HUES48 (cell line): Measurements from ENCODE around the gene NBEAL2.
"Not testable (repeated sequence)": the region's sequence is repeated elsewhere in the genome, so short reads cannot be mapped to it uniquely, and the experiment has no call there.

Experiments used
- H3K27ac ChIP-seq: one replicate; pipeline ENCODE4 v1.7.0; 2013; ENCODE audit warnings: low read depth, low read length, inconsistent platforms
- H3K27me3 ChIP-seq: 2 replicates; pipeline ENCODE4 v1.6.1; 2013; ENCODE audit warnings: mild to moderate bottlenecking, low read length; ENCODE audit not compliant: control insufficient read depth, insufficient read depth
- H3K36me3 ChIP-seq: 2 replicates; pipeline ENCODE4 v1.6.1; 2013; ENCODE audit warnings: low read length; ENCODE audit not compliant: control insufficient read depth, insufficient read depth
- H3K4me1 ChIP-seq: 2 replicates; pipeline ENCODE4 v1.6.1; 2013; ENCODE audit warnings: mild to moderate bottlenecking, low read length; ENCODE audit not compliant: control insufficient read depth, insufficient read depth
- H3K4me3 ChIP-seq: 2 replicates; pipeline ENCODE4 v1.5.1; 2013; ENCODE audit warnings: mild to moderate bottlenecking, low read depth, low read length
- H3K9ac ChIP-seq: 2 replicates; pipeline ENCODE4 v1.6.1; 2013; ENCODE audit warnings: mild to moderate bottlenecking, low read depth, low read length, moderate library complexity
- H3K9me3 ChIP-seq: 2 replicates; pipeline ENCODE4 v1.6.1; 2013; ENCODE audit warnings: low read length; ENCODE audit not compliant: control insufficient read depth, insufficient read depth

The NBEAL2 gene

DNA sequence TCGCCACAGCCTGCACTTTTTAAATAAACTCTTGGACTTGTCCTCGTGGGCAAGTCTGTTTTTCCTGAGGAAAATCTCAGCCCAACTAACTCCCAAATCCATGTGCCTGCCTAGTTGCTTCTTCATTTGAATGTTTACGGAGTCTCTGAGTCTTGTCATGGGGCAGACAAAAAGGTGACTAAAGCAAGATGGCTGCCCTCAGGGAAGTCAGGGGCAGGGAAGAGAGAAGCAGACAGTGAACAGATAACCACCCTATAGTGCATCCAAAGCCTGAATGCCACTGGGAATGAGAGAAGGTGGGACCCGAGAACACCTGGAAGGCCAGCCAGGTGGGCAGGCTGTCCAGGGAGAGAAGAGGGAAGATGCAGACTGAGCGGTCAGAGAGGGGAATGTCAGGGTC lies 24.3 kb upstream of the NBEAL2 start:
- no peak overlapping the region for H3K27ac ChIP-seq
- no peaks in the 10 kb centered on the region for H3K36me3 ChIP-seq
- H3K4me1 ChIP-seq, result peaks cover 20% of the 10 kb centered on the region
- no peaks in the 10 kb centered on the region for H3K9me3 ChIP-seq
- no peaks in the 10 kb centered on the region for H3K27me3 ChIP-seq
- no peak overlapping the region for H3K4me3 ChIP-seq
- no peak overlapping the region for H3K9ac ChIP-seq

DNA sequence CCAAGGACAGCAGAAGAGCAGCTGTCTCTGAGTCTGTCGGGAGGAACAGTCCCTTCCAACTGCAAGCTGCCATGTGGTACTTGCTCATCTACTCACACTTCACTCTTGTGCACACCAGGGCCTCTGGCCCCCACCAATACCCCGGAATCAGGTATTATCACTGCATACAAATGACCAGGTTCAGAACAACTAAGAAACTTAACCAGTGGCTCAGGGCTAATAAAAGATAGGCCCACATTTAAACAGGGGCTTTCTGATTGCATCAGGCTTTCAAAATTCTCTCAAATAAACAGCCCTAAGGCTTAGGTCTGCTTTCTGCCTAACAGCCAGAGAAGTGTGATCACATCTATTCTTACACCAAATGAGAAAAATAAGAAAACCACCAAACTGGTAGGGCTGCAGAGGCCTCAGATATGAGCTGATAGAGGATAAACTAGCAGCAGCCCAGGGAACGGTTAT lies 23.6 kb upstream of the NBEAL2 start:
- no peak overlapping the region for H3K9ac ChIP-seq
- H3K9me3 ChIP-seq, result no peaks in the 10 kb centered on the region
- H3K27me3 ChIP-seq, result no peaks in the 10 kb centered on the region
- no peak overlapping the region for H3K27ac ChIP-seq
- H3K36me3 ChIP-seq, result no peaks in the 10 kb centered on the region
- H3K4me1 ChIP-seq, result peaks cover 26% of the 10 kb centered on the region
- H3K4me3 ChIP-seq, result no peak overlapping the region

DNA sequence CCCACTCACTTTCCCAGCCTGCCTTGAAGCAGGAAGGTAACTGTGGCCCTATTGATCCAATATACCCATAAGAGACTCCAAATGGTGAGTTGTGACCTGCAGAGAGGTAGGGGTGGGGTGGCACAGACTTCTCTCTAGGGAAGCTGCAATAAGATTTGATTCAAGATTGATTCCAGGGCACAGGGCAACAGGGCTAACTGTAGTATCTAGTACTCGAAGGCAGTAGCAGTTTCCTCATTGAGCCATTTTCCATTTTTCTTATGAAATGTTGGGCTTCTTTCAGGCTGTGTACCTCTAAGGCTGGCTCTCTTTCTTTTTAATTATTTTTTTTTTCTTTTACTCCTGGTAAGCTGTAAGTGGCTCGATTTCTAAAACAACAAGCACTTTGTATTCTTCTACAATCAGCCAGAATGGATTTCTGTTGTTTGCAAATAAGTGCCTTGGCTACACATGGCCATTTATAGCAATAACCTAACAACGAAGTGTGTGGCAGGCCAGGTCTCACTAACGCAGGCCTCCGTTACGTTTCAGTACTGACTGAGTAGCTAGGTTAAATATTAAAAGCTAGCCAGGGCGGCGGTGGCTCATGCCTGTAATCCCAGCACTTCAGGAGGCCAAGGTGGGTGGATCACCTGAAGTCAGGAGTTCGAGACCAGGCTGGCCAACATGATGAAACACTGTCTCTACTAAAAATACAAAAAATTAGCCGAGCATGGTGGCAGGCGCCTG lies 22.2 kb upstream of the NBEAL2 start:
- no peak overlapping the region for H3K4me3 ChIP-seq
- H3K27ac ChIP-seq, result no peak overlapping the region
- no peak overlapping the region for H3K9ac ChIP-seq
- H3K36me3 ChIP-seq, result no peaks in the 10 kb centered on the region
- no peaks in the 10 kb centered on the region for H3K9me3 ChIP-seq
- H3K4me1 ChIP-seq, result peaks cover 26% of the 10 kb centered on the region
- H3K27me3 ChIP-seq, result no peaks in the 10 kb centered on the region

DNA sequence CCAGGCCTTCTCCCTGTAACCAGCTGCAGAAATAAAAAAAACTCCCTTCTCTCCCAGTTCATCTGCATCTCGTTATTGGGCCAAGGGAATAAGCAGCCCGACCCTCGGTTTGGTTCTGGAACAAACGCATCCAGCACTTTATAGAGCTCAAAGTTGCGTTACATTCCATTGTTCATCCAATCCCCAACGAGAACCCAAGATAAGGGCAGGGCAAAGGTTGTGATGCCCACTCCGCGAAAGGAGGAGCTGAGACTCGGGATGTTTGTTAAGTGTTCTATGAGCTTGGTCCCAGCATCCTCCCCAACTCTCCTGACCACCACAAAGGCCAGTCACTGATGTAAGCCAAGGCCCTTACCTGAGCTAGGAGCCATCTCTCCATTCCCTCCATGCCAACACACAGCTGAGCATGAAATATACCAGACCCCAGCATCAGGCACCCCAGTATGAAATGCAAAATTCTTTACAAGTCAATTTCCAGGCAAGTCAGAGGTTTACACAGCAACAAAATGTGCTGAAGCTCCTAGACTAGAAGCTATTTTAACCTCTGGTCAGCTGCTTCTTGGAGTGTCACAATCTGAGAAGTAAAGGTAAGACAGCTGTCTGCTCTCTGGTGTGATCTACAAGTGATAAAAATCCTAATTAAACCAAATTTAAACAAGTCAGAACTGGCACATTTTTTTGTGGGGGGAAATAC lies 20.9 kb upstream of the NBEAL2 start:
- H3K4me3 ChIP-seq, result no peak overlapping the region
- no peak overlapping the region for H3K27ac ChIP-seq
- H3K4me1 ChIP-seq, result peaks cover 21% of the 10 kb centered on the region
- H3K9me3 ChIP-seq, result peaks cover 4% of the 10 kb centered on the region; the same call in 1 of the 2 replicates
- H3K9ac ChIP-seq, result no peak overlapping the region
- peaks cover 6% of the 10 kb centered on the region for H3K36me3 ChIP-seq
- H3K27me3 ChIP-seq, result no peaks in the 10 kb centered on the region

DNA sequence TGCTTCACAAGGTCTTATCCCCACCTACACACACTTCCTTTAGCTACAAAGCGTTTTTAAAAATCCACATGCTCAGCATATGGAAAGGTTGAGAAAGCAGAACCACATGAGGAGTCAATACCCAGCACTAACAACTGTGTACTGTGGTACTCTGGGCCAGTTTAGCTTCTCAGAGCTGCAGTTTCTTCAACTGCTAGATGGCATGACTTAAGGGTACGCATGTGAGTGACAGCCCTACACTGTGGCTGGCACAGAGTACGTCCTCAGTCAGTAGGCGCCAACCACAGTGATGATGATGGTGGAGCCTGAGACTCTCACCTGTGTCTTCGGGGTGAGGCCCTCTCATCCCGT lies 20.3 kb upstream of the NBEAL2 start:
- Histone ChIP-seq H3K27me3 (no peaks in the 10 kb centered on the region), H3K9ac (no peak overlapping the region), H3K4me1 (peaks cover 17% of the 10 kb centered on the region), H3K27ac (no peak overlapping the region), H3K36me3 (peaks cover 6% of the 10 kb centered on the region), H3K9me3 (peaks cover 4% of the 10 kb centered on the region; the same call in 1 of the 2 replicates), H3K4me3 (no peak overlapping the region)

DNA sequence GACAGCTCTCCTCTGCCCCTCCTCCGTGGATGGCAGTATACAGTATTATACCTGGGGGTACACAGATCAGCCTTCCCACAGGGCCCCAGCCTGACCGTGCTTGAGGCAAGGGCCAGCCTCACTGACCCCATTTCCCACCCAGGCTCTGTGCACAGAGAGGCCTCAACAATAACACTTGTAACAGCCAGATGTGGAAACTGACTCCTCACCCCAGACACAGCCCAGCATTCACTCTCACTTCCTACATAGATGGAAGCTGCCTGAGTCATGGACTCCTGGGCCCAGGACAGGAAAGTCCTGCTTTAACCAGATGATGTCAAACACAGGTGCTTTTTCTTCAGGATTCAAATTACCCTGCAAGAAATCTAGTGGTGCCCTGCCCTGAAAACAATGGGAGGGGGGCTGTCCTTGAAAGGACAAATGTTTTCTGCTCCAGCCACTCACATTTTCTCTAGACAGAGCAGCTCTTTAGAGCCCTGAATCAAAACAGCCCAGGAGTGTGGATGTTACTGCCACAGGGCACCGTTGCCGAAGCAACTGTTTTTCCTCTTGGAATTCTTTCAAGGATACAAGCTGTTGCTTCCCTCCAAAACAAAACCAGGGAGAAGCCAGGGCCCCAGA lies 19.3 kb upstream of the NBEAL2 start:
- peaks cover 4% of the 10 kb centered on the region; the same call in 1 of the 2 replicates for H3K9me3 ChIP-seq
- no peak overlapping the region for H3K9ac ChIP-seq
- peak overlapping the region; percentile 57 for H3K27ac ChIP-seq
- H3K27me3 ChIP-seq, result no peaks in the 10 kb centered on the region
- peaks cover 10% of the 10 kb centered on the region for H3K4me1 ChIP-seq
- H3K4me3 ChIP-seq, result no peak overlapping the region
- H3K36me3 ChIP-seq, result peaks cover 9% of the 10 kb centered on the region

DNA sequence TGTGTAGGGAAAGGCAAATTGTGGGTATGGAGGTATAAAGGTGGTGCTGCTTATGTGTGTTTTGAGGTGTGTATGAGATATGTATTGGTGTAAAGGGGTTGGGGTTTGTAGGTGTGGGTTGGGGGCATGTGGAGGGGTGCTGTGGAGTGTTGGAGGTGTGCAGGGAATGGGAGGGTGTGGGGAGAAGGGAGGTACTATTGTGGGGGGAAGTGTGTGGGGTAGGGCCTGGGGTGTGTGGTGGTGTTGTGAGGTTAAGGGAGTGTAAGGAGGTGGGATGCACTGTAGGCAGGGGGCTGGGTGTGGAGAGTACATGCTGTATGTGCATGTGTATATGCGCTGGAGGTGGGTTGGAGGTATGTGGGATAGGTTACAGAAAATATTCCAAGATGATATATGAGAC lies 18.6 kb upstream of the NBEAL2 start:
- Histone ChIP-seq H3K27ac (peak overlapping the region; percentile 57), H3K27me3 (no peaks in the 10 kb centered on the region), H3K36me3 (peaks cover 16% of the 10 kb centered on the region), H3K9ac (no peak overlapping the region), H3K4me3 (no peak overlapping the region), H3K4me1 (peaks cover 13% of the 10 kb centered on the region), H3K9me3 (peaks cover 4% of the 10 kb centered on the region; the same call in 1 of the 2 replicates)

DNA sequence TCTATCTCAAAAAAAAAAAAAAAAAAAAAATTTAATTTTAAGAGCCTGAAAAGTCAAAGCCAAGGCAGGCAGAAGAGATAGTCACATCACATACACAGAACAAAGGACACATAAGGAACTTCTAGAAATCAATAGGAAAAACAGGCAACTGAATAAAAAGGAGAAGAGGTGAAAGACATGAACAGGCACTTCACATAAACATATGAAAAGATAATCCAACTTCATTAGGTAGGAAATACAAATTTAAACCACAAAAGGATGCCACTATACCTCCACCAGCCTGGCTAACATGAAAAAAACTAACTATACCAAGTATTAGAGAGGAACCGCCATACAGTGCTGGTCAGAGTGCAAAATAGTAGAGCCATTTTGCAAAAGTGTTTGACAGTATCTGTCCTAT lies 17.0 kb upstream of the NBEAL2 start:
- Histone ChIP-seq H3K36me3 (peaks cover 18% of the 10 kb centered on the region), H3K27ac (no peak overlapping the region), H3K4me1 (peaks cover 13% of the 10 kb centered on the region)

DNA sequence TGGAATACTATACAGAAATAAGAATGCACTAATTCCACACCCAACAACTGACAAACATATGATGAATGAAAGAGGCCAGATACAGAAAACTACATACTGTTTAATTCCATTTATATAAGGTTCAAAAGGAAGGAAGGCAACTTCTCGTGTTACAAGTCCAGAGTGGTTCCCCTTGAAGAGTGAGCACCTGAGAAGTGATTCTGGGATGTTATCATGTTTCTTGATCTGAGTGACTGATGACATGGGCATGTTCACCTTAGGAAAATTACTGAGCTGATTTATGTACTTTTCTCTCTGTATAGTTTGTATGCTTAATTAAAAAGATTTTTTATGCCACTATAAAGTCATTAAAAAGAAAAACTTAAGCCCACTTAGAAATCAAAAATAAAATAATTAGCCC lies 16.5 kb upstream of the NBEAL2 start:
- H3K4me1 ChIP-seq, result peaks cover 13% of the 10 kb centered on the region
- H3K27ac ChIP-seq, result no peak overlapping the region
- H3K9ac ChIP-seq, result no peak overlapping the region
- H3K27me3 ChIP-seq, result no peaks in the 10 kb centered on the region
- no peak overlapping the region for H3K4me3 ChIP-seq
- H3K9me3 ChIP-seq, result peaks cover 4% of the 10 kb centered on the region; the same call in 1 of the 2 replicates
- peaks cover 18% of the 10 kb centered on the region for H3K36me3 ChIP-seq

More for the DNA sequence above, 17.0 kb upstream of the NBEAL2 start:
- no peak overlapping the region for H3K4me3 ChIP-seq
- H3K9ac ChIP-seq, result no peak overlapping the region
- H3K27me3 ChIP-seq, result no peaks in the 10 kb centered on the region
- H3K9me3 ChIP-seq, result peaks cover 4% of the 10 kb centered on the region; the same call in 1 of the 2 replicates

DNA sequence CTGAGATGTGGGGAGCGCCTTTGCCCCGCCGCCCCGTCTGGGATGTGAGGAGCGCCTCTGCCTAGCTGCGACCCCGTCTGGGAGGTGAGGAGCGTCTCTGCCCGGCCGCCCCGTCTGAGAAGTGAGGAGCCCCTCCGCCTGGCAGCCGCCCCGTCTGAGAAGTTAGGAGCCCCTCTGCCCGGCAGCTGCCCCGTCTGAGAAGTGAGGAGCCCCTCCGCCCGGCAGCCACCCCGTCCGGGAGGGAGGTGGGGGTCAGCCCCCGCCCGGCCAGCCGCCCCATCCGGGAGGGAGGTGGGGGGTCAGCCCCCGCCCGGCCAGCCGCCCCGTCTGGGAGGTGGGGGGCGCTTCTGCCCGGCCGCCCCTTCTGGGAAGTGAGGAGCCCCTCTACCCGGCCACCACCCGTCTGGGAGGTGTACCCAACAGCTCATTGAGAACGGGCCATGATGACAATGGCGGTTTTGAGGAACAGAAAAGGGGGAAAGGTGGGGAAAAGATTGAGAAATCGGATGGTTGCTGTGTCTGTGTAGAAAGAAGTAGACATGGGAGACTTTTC lies 15.4 kb upstream of the NBEAL2 start:
- H3K4me3 ChIP-seq, H3K27me3 ChIP-seq, H3K9ac ChIP-seq, H3K9me3 ChIP-seq, H3K27ac ChIP-seq: not testable (repeated sequence)
- Histone ChIP-seq H3K4me1 (peaks cover 13% of the 10 kb centered on the region), H3K36me3 (peaks cover 18% of the 10 kb centered on the region)
